Measurements from ENCODE around the gene ATP8B1.
A peak's percentile ranks its signal among the peaks of the same experiment; 100 is the strongest.

The ATP8B1 gene

GRCh38 chr18:57754577-57755338 is 48.4 kb downstream of the ATP8B1 start:
- no peak overlapping the region for H3K9ac ChIP-seq (ENCODE audit: low read length in 5 of 5)

GRCh38 chr18:57753063-57753462 is 50.1 kb downstream of the ATP8B1 start:
- Histone ChIP-seq H3K4me1 (ENCODE audit: control insufficient read depth in 5 of 5, insufficient read depth in 5 of 5, low read length in 5 of 5) (no peaks in the 10 kb centered on the region), H3K27ac (ENCODE audit: low read depth, low read length) (no peak overlapping the region), H3K9ac (ENCODE audit: low read length in 5 of 5) (no peak overlapping the region), H3K27me3 (ENCODE audit: control insufficient read depth in 5 of 5, insufficient read depth in 4 of 5, low read length in 5 of 5) (no peaks in the 10 kb centered on the region), H3K9me3 (ENCODE audit: control insufficient read depth in 5 of 5, low read length in 5 of 5) (no peaks in the 10 kb centered on the region), H3K36me3 (ENCODE audit: control insufficient read depth in 5 of 5, insufficient read depth in 5 of 5, low read length in 5 of 5) (no peaks in the 10 kb centered on the region), H3K4me3 (ENCODE audit: low read depth in 1 of 5, low read length in 5 of 5) (no peak overlapping the region)

More at GRCh38 chr18:57754577-57755338, 48.4 kb downstream of the ATP8B1 start:
- Histone ChIP-seq H3K4me1 (ENCODE audit: control insufficient read depth in 5 of 5, insufficient read depth in 5 of 5, low read length in 5 of 5) (no peaks in the 10 kb centered on the region), H3K27me3 (ENCODE audit: control insufficient read depth in 5 of 5, insufficient read depth in 4 of 5, low read length in 5 of 5) (no peaks in the 10 kb centered on the region), H3K36me3 (ENCODE audit: control insufficient read depth in 5 of 5, insufficient read depth in 5 of 5, low read length in 5 of 5) (no peaks in the 10 kb centered on the region), H3K4me3 (ENCODE audit: low read depth in 1 of 5, low read length in 5 of 5) (no peak overlapping the region), H3K9me3 (ENCODE audit: control insufficient read depth in 5 of 5, low read length in 5 of 5) (no peaks in the 10 kb centered on the region), H3K27ac (ENCODE audit: low read depth, low read length) (no peak overlapping the region)

- Histone ChIP-seq H3K9me3 (ENCODE audit: control insufficient read depth in 5 of 5, low read length in 5 of 5) (no peaks in the 10 kb centered on the region), H3K4me3 (ENCODE audit: low read depth in 1 of 5, low read length in 5 of 5) (no peak overlapping the region), H3K27ac (ENCODE audit: low read depth, low read length) (no peak overlapping the region), H3K9ac (ENCODE audit: low read length in 5 of 5) (no peak overlapping the region), H3K36me3 (ENCODE audit: control insufficient read depth in 5 of 5, insufficient read depth in 5 of 5, low read length in 5 of 5) (no peaks in the 10 kb centered on the region), H3K4me1 (ENCODE audit: control insufficient read depth in 5 of 5, insufficient read depth in 5 of 5, low read length in 5 of 5) (no peaks in the 10 kb centered on the region), H3K27me3 (ENCODE audit: control insufficient read depth in 5 of 5, insufficient read depth in 4 of 5, low read length in 5 of 5) (no peaks in the 10 kb centered on the region)
Measured at GRCh38 chr18:57749604-57749970, 53.5 kb downstream of the ATP8B1 start.

GRCh38 chr18:57748770-57749603 is 54.1 kb downstream of the ATP8B1 start:
- Histone ChIP-seq H3K27me3 (ENCODE audit: control insufficient read depth in 5 of 5, insufficient read depth in 4 of 5, low read length in 5 of 5) (no peaks in the 10 kb centered on the region), H3K36me3 (ENCODE audit: control insufficient read depth in 5 of 5, insufficient read depth in 5 of 5, low read length in 5 of 5) (no peaks in the 10 kb centered on the region), H3K27ac (ENCODE audit: low read depth, low read length) (no peak overlapping the region), H3K4me1 (ENCODE audit: control insufficient read depth in 5 of 5, insufficient read depth in 5 of 5, low read length in 5 of 5) (no peaks in the 10 kb centered on the region), H3K4me3 (ENCODE audit: low read depth in 1 of 5, low read length in 5 of 5) (no peak overlapping the region), H3K9me3 (ENCODE audit: control insufficient read depth in 5 of 5, low read length in 5 of 5) (no peaks in the 10 kb centered on the region), H3K9ac (ENCODE audit: low read length in 5 of 5) (no peak overlapping the region)

GRCh38 chr18:57747809-57748680 is 55.1 kb downstream of the ATP8B1 start:
- H3K9ac ChIP-seq (ENCODE audit: low read length in 5 of 5) = no peak overlapping the region
- no peaks in the 10 kb centered on the region for H3K27me3 ChIP-seq (ENCODE audit: control insufficient read depth in 5 of 5, insufficient read depth in 4 of 5, low read length in 5 of 5)
- H3K27ac ChIP-seq (ENCODE audit: low read depth, low read length) = no peak overlapping the region
- no peak overlapping the region for H3K4me3 ChIP-seq (ENCODE audit: low read depth in 1 of 5, low read length in 5 of 5)
- H3K9me3 ChIP-seq (ENCODE audit: control insufficient read depth in 5 of 5, low read length in 5 of 5) = no peaks in the 10 kb centered on the region
- no peaks in the 10 kb centered on the region for H3K4me1 ChIP-seq (ENCODE audit: control insufficient read depth in 5 of 5, insufficient read depth in 5 of 5, low read length in 5 of 5)
- H3K36me3 ChIP-seq (ENCODE audit: control insufficient read depth in 5 of 5, insufficient read depth in 5 of 5, low read length in 5 of 5) = no peaks in the 10 kb centered on the region

- H3K9me3 ChIP-seq (ENCODE audit: control insufficient read depth in 5 of 5, low read length in 5 of 5) = peaks cover 0 to 7% (median 5%) of the 10 kb centered on the region in 5 donors
- no peak overlapping the region for H3K27ac ChIP-seq (ENCODE audit: low read depth, low read length)
- H3K27me3 ChIP-seq (ENCODE audit: control insufficient read depth in 5 of 5, insufficient read depth in 4 of 5, low read length in 5 of 5) = no peaks in the 10 kb centered on the region
- no peak overlapping the region for H3K4me3 ChIP-seq (ENCODE audit: low read depth in 1 of 5, low read length in 5 of 5)
- no peaks in the 10 kb centered on the region for H3K4me1 ChIP-seq (ENCODE audit: control insufficient read depth in 5 of 5, insufficient read depth in 5 of 5, low read length in 5 of 5)
- no peaks in the 10 kb centered on the region for H3K36me3 ChIP-seq (ENCODE audit: control insufficient read depth in 5 of 5, insufficient read depth in 5 of 5, low read length in 5 of 5)
- H3K9ac ChIP-seq (ENCODE audit: low read length in 5 of 5) = no peak overlapping the region
Measured at GRCh38 chr18:57744211-57744694, 58.9 kb downstream of the ATP8B1 start.

GRCh38 chr18:57743008-57743407 is 60.1 kb downstream of the ATP8B1 start:
- H3K27me3 ChIP-seq (ENCODE audit: control insufficient read depth in 5 of 5, insufficient read depth in 4 of 5, low read length in 5 of 5) = no peaks in the 10 kb centered on the region
- H3K27ac ChIP-seq (ENCODE audit: low read depth, low read length) = no peak overlapping the region
- H3K4me3 ChIP-seq (ENCODE audit: low read depth in 1 of 5, low read length in 5 of 5) = no peak overlapping the region
- peaks cover 0 to 7% (median 5%) of the 10 kb centered on the region in 5 donors for H3K9me3 ChIP-seq (ENCODE audit: control insufficient read depth in 5 of 5, low read length in 5 of 5)
- H3K4me1 ChIP-seq (ENCODE audit: control insufficient read depth in 5 of 5, insufficient read depth in 5 of 5, low read length in 5 of 5) = peaks cover 1 to 5% (median 2%) of the 10 kb centered on the region in 5 donors
- H3K9ac ChIP-seq (ENCODE audit: low read length in 5 of 5) = no peak overlapping the region
- no peaks in the 10 kb centered on the region for H3K36me3 ChIP-seq (ENCODE audit: control insufficient read depth in 5 of 5, insufficient read depth in 5 of 5, low read length in 5 of 5)

GRCh38 chr18:57741273-57741672 is 61.8 kb downstream of the ATP8B1 start:
- Histone ChIP-seq H3K27me3 (ENCODE audit: control insufficient read depth in 5 of 5, insufficient read depth in 4 of 5, low read length in 5 of 5) (no peaks in the 10 kb centered on the region), H3K27ac (ENCODE audit: low read depth, low read length) (no peak overlapping the region), H3K4me1 (ENCODE audit: control insufficient read depth in 5 of 5, insufficient read depth in 5 of 5, low read length in 5 of 5) (peaks cover 5 to 12% (median 8%) of the 10 kb centered on the region in 5 donors), H3K36me3 (ENCODE audit: control insufficient read depth in 5 of 5, insufficient read depth in 5 of 5, low read length in 5 of 5) (no peaks in the 10 kb centered on the region), H3K9ac (ENCODE audit: low read length in 5 of 5) (no peak overlapping the region), H3K4me3 (ENCODE audit: low read depth in 1 of 5, low read length in 5 of 5) (no peak overlapping the region), H3K9me3 (ENCODE audit: control insufficient read depth in 5 of 5, low read length in 5 of 5) (peaks cover 0 to 7% (median 5%) of the 10 kb centered on the region in 5 donors)

- H3K4me3 ChIP-seq (ENCODE audit: low read depth in 1 of 5, low read length in 5 of 5) = peak overlapping the region in 1 of 5 donors; percentile 24
- H3K27ac ChIP-seq (ENCODE audit: low read depth, low read length) = peak overlapping the region; percentile 67
- H3K4me1 ChIP-seq (ENCODE audit: control insufficient read depth in 5 of 5, insufficient read depth in 5 of 5, low read length in 5 of 5) = peaks cover 5 to 12% (median 8%) of the 10 kb centered on the region in 5 donors
Measured at GRCh38 chr18:57738078-57738477, 65.0 kb downstream of the ATP8B1 start.

More at GRCh38 chr18:57738078-57738477, 65.0 kb downstream of the ATP8B1 start:
- H3K27me3 ChIP-seq (ENCODE audit: control insufficient read depth in 5 of 5, insufficient read depth in 4 of 5, low read length in 5 of 5) = no peaks in the 10 kb centered on the region
- no peaks in the 10 kb centered on the region for H3K36me3 ChIP-seq (ENCODE audit: control insufficient read depth in 5 of 5, insufficient read depth in 5 of 5, low read length in 5 of 5)
- peaks cover 0 to 7% (median 5%) of the 10 kb centered on the region in 5 donors for H3K9me3 ChIP-seq (ENCODE audit: control insufficient read depth in 5 of 5, low read length in 5 of 5)
- no peak overlapping the region for H3K9ac ChIP-seq (ENCODE audit: low read length in 5 of 5)

Measured in subcutaneous abdominal adipose tissue (tissue), 5 donors.